ENCODE results near the gene ZNF281.

GRCh38 chr1:200401263-200401662 is 8.6 kb downstream of the ZNF281 start:
- TF ChIP-seq CTCF (IDR thresholded peaks at IDR 0.05; ENCODE audit: low read depth, low read length, poor library complexity, severe bottlenecking) = no peak
- no peak for TF ChIP-seq EZH2phosphoT487 (IDR thresholded peaks at IDR 0.05; ENCODE audit: borderline replicate concordance, low read length)
